Activated T-cell treated with anti-CD3 and anti-CD28 coated beads, Interleukin-2, amount 50 U/mL, for 72 hours (primary cell): Measurements from ENCODE around the gene TRIM32. TPM values are rescaled to one million over a fixed set of nuclear protein-coding genes. Genes with fewer than 3 reads are reported as not detected.
A peak's percentile ranks its signal among the peaks of the same experiment; 100 is the strongest.

Experiments
- ATAC-seq, 2 donors: fragments of 150-1000 bp; cut with Tn5 transposase; replicated peaks in 1 of 2; 2 replicates each; pipeline ENCODE4 v1.10.0; 2021; ENCODE audit warnings: moderate library complexity in 2 of 2, mild to moderate bottlenecking in 1 of 2
- DNase-seq, 2 donors: peaks; one replicate each; pipeline ENCODE4 v3.0.0; 2021 to 2022; ENCODE audit warnings: mixed read lengths in 1 of 2
- H3K27ac Mint-ChIP-seq: one replicate; pipeline ENCODE4 v1.8.0; 2022; ENCODE audit warnings: mild to moderate bottlenecking, moderate library complexity, mixed read lengths
- H3K27me3 Mint-ChIP-seq: one replicate; pipeline ENCODE4 v1.8.0; 2022; ENCODE audit warnings: low read depth, mixed read lengths
- H3K36me3 Mint-ChIP-seq, 2 donors: one replicate each; pipeline ENCODE4 v1.8.0; 2022; ENCODE audit warnings: mixed read lengths in 2 of 2, mild to moderate bottlenecking in 1 of 2; ENCODE audit not compliant: insufficient read depth in 2 of 2
- H3K4me1 Mint-ChIP-seq: one replicate; pipeline ENCODE4 v1.8.0; 2022; ENCODE audit warnings: low read depth, mixed read lengths
- H3K4me3 Mint-ChIP-seq, 2 donors: one replicate each; pipeline ENCODE4 v1.8.0; 2022; ENCODE audit warnings: mild to moderate bottlenecking in 2 of 2, mixed read lengths in 2 of 2, moderate library complexity in 2 of 2
- H3K9me3 Mint-ChIP-seq, 2 donors: one replicate each; pipeline ENCODE4 v1.8.0; 2022; ENCODE audit warnings: mixed read lengths in 2 of 2
- total RNA-seq, 2 donors: library from RNA; stranded (reverse); gene quantifications; one replicate each; pipeline ENCODE4 v1.2.3, GENCODE V29; 2022

The TRIM32 gene
- total RNA-seq, 2 donors from 2014 or later, result 12.6 to 13.6 TPM

DNA sequence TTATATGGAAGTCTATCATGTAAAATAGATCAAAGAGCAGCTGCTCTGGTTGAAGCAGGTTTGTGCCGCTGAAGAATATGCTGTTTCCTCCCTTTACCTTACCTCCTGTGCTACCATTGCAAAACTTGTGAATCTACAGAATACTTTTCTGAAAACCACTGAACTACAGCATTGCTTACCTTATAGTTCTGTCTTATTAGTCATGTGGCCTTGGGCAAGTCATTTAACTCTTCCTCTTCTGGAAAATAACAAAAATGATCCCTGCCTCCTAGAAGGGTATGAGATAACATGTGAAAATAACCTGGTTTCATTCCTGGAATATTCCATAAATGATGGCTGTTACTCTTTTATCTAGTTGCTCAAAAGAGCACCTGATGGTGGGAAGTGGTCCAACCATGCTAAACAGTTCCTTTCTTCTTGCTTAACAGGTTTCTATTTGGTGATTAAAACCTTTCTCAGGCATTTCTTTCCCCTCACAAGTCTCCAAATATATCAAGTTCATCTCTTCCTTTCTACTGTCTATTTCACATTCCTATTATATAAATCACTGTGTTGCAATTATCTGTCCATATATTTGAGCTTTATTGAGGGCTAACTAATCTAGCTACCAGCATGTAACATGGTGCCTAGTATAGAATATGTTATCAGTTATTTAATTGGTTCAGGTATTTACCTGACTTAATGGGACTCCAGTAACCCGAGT is 15.0 kb downstream of the TRIM32 start:
- DNase-seq (no peak), ATAC-seq (peak; percentile 59 to 67)
- peaks cover 13 to 33% of the 10 kb centered on the region in 2 donors for H3K36me3 Mint-ChIP-seq
- H3K4me1 Mint-ChIP-seq, result peaks cover 21% of the 10 kb centered on the region
- peak overlapping the region; percentile 40 to 52 for H3K4me3 Mint-ChIP-seq
- H3K27ac Mint-ChIP-seq, result no peak overlapping the region
- H3K27me3 Mint-ChIP-seq, result no peaks in the 10 kb centered on the region
- peaks cover 0 to 3% of the 10 kb centered on the region in 2 donors for H3K9me3 Mint-ChIP-seq

DNA sequence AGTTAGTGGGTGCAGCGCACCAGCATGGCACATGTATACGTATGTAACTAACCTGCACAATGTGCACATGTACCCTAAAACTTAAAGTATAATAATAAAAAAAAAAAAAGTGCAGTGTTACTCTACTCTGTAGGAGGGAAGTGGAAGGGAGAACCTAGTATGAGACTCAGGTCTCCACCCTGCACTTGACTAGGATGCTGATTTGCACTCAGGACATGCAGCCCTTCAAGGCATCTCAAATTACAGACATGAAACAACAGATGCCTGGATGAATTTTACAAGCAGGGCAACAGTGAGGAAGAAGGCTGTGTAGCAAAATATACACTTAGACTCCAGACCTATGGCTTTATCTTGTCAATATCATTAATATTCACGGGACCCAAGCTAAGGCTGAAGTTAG is 16.5 kb downstream of the TRIM32 start:
- H3K27me3 Mint-ChIP-seq, result no peaks in the 10 kb centered on the region
- H3K4me1 Mint-ChIP-seq, result peaks cover 21% of the 10 kb centered on the region
- no peak for DNase-seq
- H3K27ac Mint-ChIP-seq, result no peak overlapping the region
- H3K4me3 Mint-ChIP-seq, result no peak overlapping the region
- H3K36me3 Mint-ChIP-seq, result peaks cover 5 to 21% of the 10 kb centered on the region in 2 donors
- peaks cover 0 to 3% of the 10 kb centered on the region in 2 donors for H3K9me3 Mint-ChIP-seq
- ATAC-seq, result no peak

DNA sequence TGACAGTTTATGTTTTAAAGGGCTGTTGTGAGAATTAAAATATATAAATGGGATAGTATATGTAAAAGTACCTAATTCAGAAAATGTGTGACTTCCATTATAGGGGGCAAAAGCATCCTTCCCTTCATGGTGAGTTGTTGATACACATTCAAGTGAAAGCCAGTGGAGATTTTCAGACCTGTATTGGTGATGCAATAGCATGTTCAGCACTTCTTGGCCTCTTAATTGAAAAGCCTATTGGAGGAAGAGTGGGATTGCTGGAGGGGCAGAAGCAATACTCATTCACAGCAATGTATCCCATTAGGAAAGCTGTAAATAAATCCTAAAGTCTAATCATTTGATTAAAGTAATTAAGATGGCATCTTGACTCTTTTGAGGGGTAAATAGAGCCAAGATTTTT is 17.4 kb downstream of the TRIM32 start:
- ATAC-seq (no peak), DNase-seq (no peak)
- H3K27me3 Mint-ChIP-seq, result no peaks in the 10 kb centered on the region
- H3K9me3 Mint-ChIP-seq, result peaks cover 0 to 3% of the 10 kb centered on the region in 2 donors
- H3K4me1 Mint-ChIP-seq, result peaks cover 21% of the 10 kb centered on the region
- peaks cover 2 to 19% of the 10 kb centered on the region in 2 donors for H3K36me3 Mint-ChIP-seq
- no peak overlapping the region for H3K27ac Mint-ChIP-seq
- no peak overlapping the region for H3K4me3 Mint-ChIP-seq

DNA sequence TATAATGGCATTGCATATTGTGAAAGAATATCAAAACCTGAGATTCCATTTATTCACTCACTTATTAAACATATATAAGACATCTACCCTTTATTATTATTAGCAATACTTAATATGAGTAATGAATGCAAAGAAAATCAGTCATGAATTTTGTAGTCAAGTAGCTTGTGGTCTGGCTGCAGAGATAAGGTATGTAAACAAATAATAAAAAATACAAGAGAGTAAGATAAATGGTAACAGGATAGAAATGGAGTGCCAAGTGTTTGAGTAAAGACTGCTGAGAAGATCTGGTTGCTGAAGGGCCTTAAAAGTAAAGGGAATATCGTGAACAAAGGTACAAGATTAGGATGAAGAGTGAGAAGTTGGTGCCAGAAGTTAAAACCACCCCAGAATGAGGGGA is 18.4 kb downstream of the TRIM32 start:
- Mint-ChIP-seq H3K27me3 (no peaks in the 10 kb centered on the region), H3K4me3 (no peak overlapping the region), H3K36me3 (peaks cover 0 to 11% of the 10 kb centered on the region in 2 donors), H3K9me3 (peaks cover 0 to 4% of the 10 kb centered on the region in 2 donors), H3K27ac (no peak overlapping the region), H3K4me1 (peaks cover 21% of the 10 kb centered on the region)
- DNase-seq (no peak), ATAC-seq (no peak)

DNA sequence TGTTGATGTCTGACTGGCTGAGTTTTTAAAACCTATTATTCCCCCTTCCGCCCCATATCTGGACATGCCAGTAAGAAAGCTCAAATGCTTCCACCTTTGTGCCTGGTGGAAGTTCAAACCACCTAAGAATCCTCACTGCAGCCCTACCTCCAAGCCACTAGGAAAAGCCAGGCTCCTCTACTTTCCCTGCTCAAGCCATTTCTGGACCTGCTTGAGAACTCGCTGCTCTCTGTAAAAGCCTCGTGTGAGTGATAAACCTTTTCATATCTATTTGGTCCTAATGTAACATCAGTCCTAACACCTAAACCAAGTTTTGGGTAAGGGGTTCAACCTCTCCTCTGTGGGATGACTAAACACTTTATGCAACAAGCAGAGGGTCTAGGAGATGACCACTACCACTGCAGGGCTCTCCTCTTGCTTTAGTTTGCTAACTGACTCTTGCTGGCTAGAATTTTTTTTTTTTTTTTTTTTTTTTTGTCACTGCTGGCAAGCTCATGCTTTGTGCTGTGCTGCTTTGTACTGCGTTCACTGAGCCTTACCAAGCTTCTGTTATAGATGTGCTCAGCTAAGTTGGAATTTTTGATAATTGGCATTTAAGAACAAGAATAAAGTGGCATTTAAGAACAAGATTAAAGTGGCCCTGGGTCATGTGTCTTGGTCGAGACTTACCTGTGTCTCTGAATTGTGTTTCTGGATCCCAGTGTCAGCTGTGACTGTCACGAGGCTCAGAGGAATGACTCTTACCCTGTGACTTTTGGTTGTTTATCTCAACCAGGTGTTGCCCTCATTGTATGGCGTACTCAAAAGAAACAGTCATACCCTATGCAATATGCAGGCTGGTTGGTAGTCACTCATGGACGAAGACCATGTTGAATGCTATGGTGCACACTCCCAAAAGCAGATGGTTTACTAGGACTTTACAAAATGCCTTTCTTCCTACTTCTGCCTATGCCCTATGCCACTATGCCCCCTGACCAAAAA is 19.5 kb downstream of the TRIM32 start:
- peaks cover 0 to 9% of the 10 kb centered on the region in 2 donors for H3K36me3 Mint-ChIP-seq
- no peak overlapping the region for H3K4me3 Mint-ChIP-seq
- DNase-seq, result no peak
- peaks cover 0 to 4% of the 10 kb centered on the region in 2 donors for H3K9me3 Mint-ChIP-seq
- peaks cover 10% of the 10 kb centered on the region for H3K4me1 Mint-ChIP-seq
- no peak overlapping the region for H3K27ac Mint-ChIP-seq
- no peak for ATAC-seq
- H3K27me3 Mint-ChIP-seq, result no peaks in the 10 kb centered on the region

DNA sequence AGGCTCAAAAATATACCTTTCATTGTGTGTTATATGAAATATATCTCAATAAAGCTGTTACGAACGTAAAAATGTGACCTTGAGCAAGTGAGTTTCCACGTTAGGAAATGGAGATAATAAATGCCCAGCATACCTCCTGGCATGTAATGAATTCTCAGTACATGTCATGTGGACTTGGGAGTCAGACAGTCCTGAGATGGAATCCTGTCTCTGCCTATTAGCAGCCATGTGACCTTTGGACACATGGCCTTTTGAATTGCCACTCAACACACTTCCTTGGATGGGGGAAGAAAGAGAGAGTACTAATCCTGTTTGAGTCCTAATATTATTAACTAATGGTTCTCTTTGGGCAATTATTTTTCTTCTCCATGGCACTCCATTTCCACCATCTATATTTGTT is 25.7 kb downstream of the TRIM32 start:
- Mint-ChIP-seq H3K27me3 (no peaks in the 10 kb centered on the region), H3K27ac (no peak overlapping the region), H3K4me1 (no peaks in the 10 kb centered on the region), H3K9me3 (peaks cover 0 to 2% of the 10 kb centered on the region in 2 donors), H3K4me3 (no peak overlapping the region), H3K36me3 (no peaks in the 10 kb centered on the region)
- DNase-seq (no peak), ATAC-seq (no peak)

DNA sequence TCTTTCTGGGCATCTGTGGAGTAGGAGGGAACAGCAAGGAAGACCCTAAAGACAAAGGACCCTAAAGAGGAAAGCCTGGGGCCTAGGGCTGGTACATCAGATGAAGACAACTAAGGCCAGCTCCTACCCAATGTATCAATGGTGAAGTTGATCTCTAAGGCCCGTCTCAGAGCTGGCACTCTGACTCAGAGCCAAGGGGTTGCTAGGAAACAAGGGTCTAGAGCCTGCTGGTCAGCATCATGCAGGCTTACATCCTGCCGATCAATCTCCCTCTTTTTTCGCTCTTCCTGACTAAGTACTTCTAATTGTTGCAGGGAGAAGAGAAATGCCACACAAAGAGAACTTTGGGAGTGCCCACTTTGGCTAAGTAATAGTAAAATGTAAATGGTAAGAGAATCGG is 26.2 kb downstream of the TRIM32 start:
- ATAC-seq (no peak), DNase-seq (no peak)
- Mint-ChIP-seq H3K27me3 (no peaks in the 10 kb centered on the region), H3K27ac (peak overlapping the region; percentile 35), H3K4me1 (no peaks in the 10 kb centered on the region), H3K36me3 (no peaks in the 10 kb centered on the region), H3K9me3 (peaks cover 0 to 2% of the 10 kb centered on the region in 2 donors), H3K4me3 (no peak overlapping the region)

DNA sequence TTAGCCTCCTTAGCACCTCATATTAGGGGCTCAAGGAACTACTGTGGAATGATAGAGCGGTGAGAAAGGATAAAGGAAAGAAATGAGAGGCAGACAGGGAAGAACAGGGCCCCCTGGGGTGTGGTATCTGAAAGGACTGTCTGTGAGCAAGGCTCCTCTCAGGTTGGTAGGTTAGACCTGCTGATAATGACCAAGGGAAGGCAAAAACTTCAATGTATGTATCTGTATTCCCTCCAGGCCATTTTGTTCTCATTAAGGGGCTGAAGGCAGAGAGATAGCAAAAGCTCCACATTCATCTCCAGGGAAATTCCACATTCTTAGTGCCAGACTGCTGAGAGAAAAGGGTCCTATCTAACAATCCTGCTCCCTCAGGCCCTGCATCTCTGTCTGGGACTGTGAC is 28.6 kb downstream of the TRIM32 start:
- DNase-seq (no peak), ATAC-seq (no peak)
- H3K27me3 Mint-ChIP-seq, result peaks cover 11% of the 10 kb centered on the region
- H3K4me3 Mint-ChIP-seq, result no peak overlapping the region
- H3K27ac Mint-ChIP-seq, result no peak overlapping the region
- no peaks in the 10 kb centered on the region for H3K4me1 Mint-ChIP-seq
- H3K9me3 Mint-ChIP-seq, result peaks cover 1 to 2% of the 10 kb centered on the region in 2 donors
- H3K36me3 Mint-ChIP-seq, result peaks cover 0 to 2% of the 10 kb centered on the region in 2 donors

DNA sequence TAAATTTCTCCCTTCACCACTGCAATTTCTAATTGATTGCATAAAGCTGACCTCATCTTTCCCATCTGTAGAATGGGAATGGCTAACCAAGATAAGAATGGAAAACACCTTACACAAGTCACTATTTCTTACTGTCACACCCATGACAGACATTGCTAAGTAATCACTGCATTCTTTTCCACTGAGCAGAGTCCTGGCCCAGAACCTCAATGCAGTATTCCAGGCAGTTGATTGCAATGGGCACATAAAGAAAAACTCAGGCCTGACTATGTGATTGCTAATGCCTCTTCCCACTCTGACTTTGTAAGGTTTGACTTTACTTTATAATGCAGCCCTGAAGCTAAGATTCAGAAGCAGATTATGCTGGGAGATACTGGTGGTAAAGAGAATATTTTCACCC is 29.3 kb downstream of the TRIM32 start:
- DNase-seq (no peak), ATAC-seq (no peak)
- Mint-ChIP-seq H3K27ac (no peak overlapping the region), H3K27me3 (peaks cover 16% of the 10 kb centered on the region), H3K4me1 (no peaks in the 10 kb centered on the region), H3K4me3 (no peak overlapping the region), H3K36me3 (peaks cover 0 to 2% of the 10 kb centered on the region in 2 donors), H3K9me3 (peaks cover 1 to 5% of the 10 kb centered on the region in 2 donors)

DNA sequence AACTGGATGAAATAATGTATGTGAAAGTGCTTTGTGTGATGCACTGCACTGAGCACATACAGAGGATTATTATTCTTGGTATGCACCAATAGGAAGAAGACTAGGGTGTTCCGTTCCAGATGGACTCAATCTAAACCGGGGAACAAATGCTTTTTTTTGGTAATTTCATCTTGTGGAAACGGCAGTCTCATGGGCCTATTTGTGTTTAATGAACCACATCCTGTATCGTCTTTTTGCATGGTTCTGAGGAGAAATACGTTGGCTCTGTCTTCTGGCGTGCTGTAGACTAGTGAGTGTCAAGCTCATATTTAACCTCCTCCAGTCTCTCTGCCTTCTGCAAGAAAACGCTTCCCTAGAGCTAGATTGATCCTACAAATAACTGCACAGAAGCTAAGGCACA is 30.0 kb downstream of the TRIM32 start:
- Mint-ChIP-seq H3K27me3 (peaks cover 16% of the 10 kb centered on the region), H3K9me3 (peaks cover 1 to 5% of the 10 kb centered on the region in 2 donors), H3K27ac (no peak overlapping the region), H3K4me1 (no peaks in the 10 kb centered on the region), H3K4me3 (no peak overlapping the region), H3K36me3 (peaks cover 0 to 2% of the 10 kb centered on the region in 2 donors)
- no peak for DNase-seq
- ATAC-seq, result no peak

DNA sequence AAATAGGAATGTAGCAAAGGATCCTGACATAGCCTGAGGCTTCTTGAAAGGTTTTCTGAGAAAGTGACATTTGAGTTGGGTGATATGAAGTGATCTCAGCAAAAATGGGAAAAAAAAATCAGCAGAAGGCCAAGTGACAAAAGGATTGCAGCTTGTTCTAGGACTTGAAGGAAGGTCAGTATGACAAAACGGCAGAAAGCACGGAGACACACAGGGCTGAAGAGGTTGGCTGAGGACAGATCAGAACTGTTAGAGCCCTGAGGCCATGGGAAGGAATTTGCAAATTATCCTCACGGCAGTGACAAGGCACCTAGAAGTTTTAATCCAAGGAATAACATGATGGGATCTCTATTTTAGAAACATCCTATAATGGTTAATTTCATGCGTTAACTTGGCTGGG is 31.0 kb downstream of the TRIM32 start:
- H3K4me3 Mint-ChIP-seq, result no peak overlapping the region
- H3K4me1 Mint-ChIP-seq, result no peaks in the 10 kb centered on the region
- peaks cover 1 to 5% of the 10 kb centered on the region in 2 donors for H3K9me3 Mint-ChIP-seq
- H3K27ac Mint-ChIP-seq, result no peak overlapping the region
- DNase-seq (no peak), ATAC-seq (no peak)
- H3K27me3 Mint-ChIP-seq, result peaks cover 16% of the 10 kb centered on the region
- peaks cover 0 to 2% of the 10 kb centered on the region in 2 donors for H3K36me3 Mint-ChIP-seq

DNA sequence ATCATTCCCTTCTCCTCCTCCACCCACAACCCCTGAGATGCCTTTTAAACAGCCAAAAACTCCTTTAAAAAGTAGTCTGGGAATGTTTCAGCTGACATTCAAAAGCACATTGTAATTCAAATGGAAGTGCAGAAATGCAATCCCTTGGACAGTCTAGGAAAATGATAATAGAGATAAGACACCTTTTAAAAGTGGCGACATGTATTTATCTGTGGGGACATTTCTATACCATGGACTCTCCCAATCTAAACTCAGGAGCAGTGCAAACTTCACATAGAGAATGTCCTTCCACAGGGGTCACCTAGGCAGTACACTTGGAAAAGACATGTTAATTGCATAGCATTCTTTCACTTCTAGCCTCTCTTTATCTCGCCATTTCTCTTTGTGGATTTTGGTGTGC is 33.0 kb downstream of the TRIM32 start:
- no peaks in the 10 kb centered on the region for H3K4me1 Mint-ChIP-seq
- peaks cover 0 to 2% of the 10 kb centered on the region in 2 donors for H3K36me3 Mint-ChIP-seq
- H3K4me3 Mint-ChIP-seq, result no peak overlapping the region
- H3K9me3 Mint-ChIP-seq, result peaks cover 1 to 5% of the 10 kb centered on the region in 2 donors
- H3K27ac Mint-ChIP-seq, result no peak overlapping the region
- no peak for ATAC-seq
- no peak for DNase-seq
- peaks cover 23% of the 10 kb centered on the region for H3K27me3 Mint-ChIP-seq

DNA sequence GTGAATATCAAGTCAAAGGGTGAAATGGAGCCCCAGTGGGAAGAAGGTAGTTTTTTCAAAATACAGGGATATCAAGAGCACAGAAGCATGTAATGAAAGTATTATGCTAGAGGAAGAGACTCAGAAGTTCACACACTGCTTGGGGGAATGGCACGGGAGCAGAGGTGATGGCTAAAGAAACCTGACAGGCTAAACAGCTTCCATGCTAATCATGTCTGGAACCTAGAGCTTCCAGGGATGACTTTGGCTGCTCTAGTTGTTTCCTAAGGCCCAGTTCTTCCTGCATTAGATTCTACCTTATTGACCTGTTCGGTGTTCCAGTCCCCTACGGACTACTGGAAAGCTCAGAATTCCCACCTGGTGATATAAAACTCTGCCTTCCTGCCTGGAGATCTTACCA is 34.3 kb downstream of the TRIM32 start:
- DNase-seq, result no peak
- no peaks in the 10 kb centered on the region for H3K4me1 Mint-ChIP-seq
- H3K27me3 Mint-ChIP-seq, result peaks cover 23% of the 10 kb centered on the region
- peaks cover 1 to 5% of the 10 kb centered on the region in 2 donors for H3K9me3 Mint-ChIP-seq
- no peak for ATAC-seq
- H3K27ac Mint-ChIP-seq, result no peak overlapping the region
- no peak overlapping the region for H3K4me3 Mint-ChIP-seq
- H3K36me3 Mint-ChIP-seq, result peaks cover 0 to 2% of the 10 kb centered on the region in 2 donors
